ENCODE data around the gene CEACAM5.

DNA sequence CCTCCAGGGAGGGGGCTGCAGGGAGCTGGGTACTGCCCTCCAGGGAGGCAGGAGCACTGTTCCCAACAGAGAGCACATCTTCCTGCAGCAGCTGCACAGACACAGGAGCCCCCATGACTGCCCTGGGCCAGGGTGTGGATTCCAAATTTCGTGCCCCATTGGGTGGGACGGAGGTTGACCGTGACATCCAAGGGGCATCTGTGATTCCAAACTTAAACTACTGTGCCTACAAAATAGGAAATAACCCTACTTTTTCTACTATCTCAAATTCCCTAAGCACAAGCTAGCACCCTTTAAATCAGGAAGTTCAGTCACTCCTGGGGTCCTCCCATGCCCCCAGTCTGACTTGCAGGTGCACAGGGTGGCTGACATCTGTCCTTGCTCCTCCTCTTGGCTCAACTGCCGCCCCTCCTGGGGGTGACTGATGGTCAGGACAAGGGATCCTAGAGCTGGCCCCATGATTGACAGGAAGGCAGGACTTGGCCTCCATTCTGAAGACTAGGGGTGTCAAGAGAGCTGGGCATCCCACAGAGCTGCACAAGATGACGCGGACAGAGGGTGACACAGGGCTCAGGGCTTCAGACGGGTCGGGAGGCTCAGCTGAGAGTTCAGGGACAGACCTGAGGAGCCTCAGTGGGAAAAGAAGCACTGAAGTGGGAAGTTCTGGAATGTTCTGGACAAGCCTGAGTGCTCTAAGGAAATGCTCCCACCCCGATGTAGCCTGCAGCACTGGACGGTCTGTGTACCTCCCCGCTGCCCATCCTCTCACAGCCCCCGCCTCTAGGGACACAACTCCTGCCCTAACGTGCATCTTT, 7.8 kb upstream of the CEACAM5 start:
- TF ChIP-seq, protein P1, sequence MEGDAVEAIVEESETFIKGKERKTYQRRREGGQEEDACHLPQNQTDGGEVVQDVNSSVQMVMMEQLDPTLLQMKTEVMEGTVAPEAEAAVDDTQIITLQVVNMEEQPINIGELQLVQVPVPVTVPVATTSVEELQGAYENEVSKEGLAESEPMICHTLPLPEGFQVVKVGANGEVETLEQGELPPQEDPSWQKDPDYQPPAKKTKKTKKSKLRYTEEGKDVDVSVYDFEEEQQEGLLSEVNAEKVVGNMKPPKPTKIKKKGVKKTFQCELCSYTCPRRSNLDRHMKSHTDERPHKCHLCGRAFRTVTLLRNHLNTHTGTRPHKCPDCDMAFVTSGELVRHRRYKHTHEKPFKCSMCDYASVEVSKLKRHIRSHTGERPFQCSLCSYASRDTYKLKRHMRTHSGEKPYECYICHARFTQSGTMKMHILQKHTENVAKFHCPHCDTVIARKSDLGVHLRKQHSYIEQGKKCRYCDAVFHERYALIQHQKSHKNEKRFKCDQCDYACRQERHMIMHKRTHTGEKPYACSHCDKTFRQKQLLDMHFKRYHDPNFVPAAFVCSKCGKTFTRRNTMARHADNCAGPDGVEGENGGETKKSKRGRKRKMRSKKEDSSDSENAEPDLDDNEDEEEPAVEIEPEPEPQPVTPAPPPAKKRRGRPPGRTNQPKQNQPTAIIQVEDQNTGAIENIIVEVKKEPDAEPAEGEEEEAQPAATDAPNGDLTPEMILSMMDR (IDR thresholded peaks at IDR 0.05; ENCODE audit: insufficient read depth, low read length, poor library complexity, severe bottlenecking): no peak
- no peak for TF ChIP-seq EZH2phosphoT487 (conservative IDR thresholded peaks at IDR 0.05; ENCODE audit: low read length)
